AML-193 (cell line): ENCODE data around the gene FGD4.
A peak's percentile ranks its signal among the peaks of the same experiment; 100 is the strongest.
"Not testable (repeated sequence)": the region's sequence is repeated elsewhere in the genome, so short reads cannot be mapped to it uniquely, and the experiment has no call there.

Experiments used
- DNase-seq, 2 experiments: peaks; one replicate each; lab custom pipeline; 2025; lab: John Stamatoyannopoulos, UW

FGD4 gene

GRCh38 chr12:32525802-32526201 is 126.4 kb downstream of the FGD4 start:
- DNase-seq: not testable (repeated sequence)

GRCh38 chr12:32526343-32526742 is 127.0 kb downstream of the FGD4 start:
- DNase-seq: not testable (repeated sequence)

GRCh38 chr12:32532422-32532821 is 133.1 kb downstream of the FGD4 start:
- no peak for DNase-seq

- no peak for DNase-seq
These were observed 133.6 kb downstream of the FGD4 start for GRCh38 chr12:32532951-32533350.

- not testable (repeated sequence) for DNase-seq
These were observed 134.1 kb downstream of the FGD4 start for GRCh38 chr12:32533506-32533905.

- DNase-seq: peak; percentile 43 to 55
These were observed 134.7 kb downstream of the FGD4 start for GRCh38 chr12:32533971-32534590.

- no peak for DNase-seq
These were observed 135.3 kb downstream of the FGD4 start for GRCh38 chr12:32534698-32535097.

- DNase-seq: peak; percentile 63 to 71
These were observed 136.1 kb downstream of the FGD4 start for GRCh38 chr12:32535288-32535999.

- DNase-seq: no peak
These were observed 136.6 kb downstream of the FGD4 start for GRCh38 chr12:32536000-32536345.

GRCh38 chr12:32541754-32542374 is 142.5 kb downstream of the FGD4 start:
- DNase-seq: peak in 1 of 2 experiments; percentile 17

- no peak for DNase-seq
These were observed 143.3 kb downstream of the FGD4 start for GRCh38 chr12:32542428-32543229.

- DNase-seq: no peak
These were observed 145.5 kb downstream of the FGD4 start for GRCh38 chr12:32544893-32545292.

- DNase-seq: no peak
These were observed 146.1 kb downstream of the FGD4 start for GRCh38 chr12:32545413-32545980.

- DNase-seq: no peak
These were observed 146.9 kb downstream of the FGD4 start for GRCh38 chr12:32546272-32546671.

- no peak for DNase-seq
These were observed 149.4 kb downstream of the FGD4 start for GRCh38 chr12:32548691-32549281.

GRCh38 chr12:32549675-32550079 is 150.3 kb downstream of the FGD4 start:
- no peak for DNase-seq

GRCh38 chr12:32551058-32551457 is 151.7 kb downstream of the FGD4 start:
- no peak for DNase-seq

- peak in 1 of 2 experiments; percentile 7 for DNase-seq
These were observed 159.5 kb downstream of the FGD4 start for GRCh38 chr12:32558903-32559302.

- DNase-seq: peak in 1 of 2 experiments; percentile 6
These were observed 160.1 kb downstream of the FGD4 start for GRCh38 chr12:32559434-32559833.

- DNase-seq: no peak
These were observed 161.2 kb downstream of the FGD4 start for GRCh38 chr12:32560520-32560919.

- DNase-seq: no peak
These were observed 162.6 kb downstream of the FGD4 start for GRCh38 chr12:32561931-32562341.

GRCh38 chr12:32562413-32562812 is 163.1 kb downstream of the FGD4 start:
- DNase-seq: not testable (repeated sequence)
